ENCODE data around the gene PCMT1.

- TF ChIP-seq CTCF (IDR thresholded peaks at IDR 0.05; ENCODE audit: insufficient read depth, low read length) (no peak), SPI1 (IDR thresholded peaks at IDR 0.05; ENCODE audit: borderline replicate concordance, low read depth) (no peak)
Observed at GRCh38 chr6:149782337-149782736, 32.8 kb downstream of the PCMT1 start.
